ENCODE results near the gene SH2D3A.
"Not testable (repeated sequence)": the region's sequence is repeated elsewhere in the genome, so short reads cannot be mapped to it uniquely, and the experiment has no call there.

Gene SH2D3A

DNA sequence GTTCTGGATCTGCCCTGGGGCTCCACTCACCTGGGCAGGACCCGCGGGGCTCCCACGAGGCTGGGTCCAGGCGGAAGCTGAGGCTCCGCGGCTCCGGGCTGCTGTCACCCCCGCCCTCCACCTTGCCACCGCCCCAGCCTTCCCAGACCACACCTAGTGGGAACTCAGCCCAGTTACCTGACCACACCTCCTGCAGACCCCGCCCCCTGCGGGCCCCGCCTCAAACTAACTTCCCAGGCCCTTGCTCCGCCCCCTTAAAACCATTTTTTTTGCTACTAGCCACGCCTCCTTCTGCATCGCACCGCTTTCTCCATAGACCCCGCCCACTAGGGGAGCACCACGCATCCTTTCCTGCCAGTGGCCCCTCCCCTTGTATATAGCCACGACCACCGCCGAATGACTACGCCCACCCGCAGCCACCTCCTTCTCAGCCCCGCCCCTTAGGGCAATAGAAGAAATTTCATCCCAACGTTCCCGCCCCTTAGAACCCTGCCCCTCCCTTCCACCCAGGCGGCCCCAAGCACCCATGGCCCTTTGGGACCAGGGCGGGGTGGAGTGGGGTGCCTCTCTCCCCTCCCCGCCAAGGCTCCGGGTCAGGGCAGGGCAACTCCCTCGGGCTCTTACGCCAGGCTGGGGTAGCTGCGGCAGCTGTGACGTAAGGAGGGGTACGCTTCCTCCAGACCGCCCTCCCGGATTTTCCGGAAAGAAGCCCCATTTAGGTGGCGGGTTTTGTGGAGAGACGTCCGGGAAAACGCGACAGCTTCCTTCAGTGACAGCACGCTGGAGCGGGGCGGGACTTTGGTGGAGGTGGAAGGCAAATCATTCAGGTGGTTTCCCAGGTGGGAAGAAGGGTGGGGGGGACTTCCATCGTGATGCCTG, at the start of gene SH2D3A:
Gene SH2D3A (minus strand): TSS at position 79 of the 879 bp plus-strand sequence. CDS start 3,687 bp downstream, outside the sequence.
- peak; percentile 94 for DNase-seq

GRCh38 chr19:6813659-6814058, 46.4 kb upstream of the SH2D3A start:
- no peak for DNase-seq

- DNase-seq = no peak
Measured at GRCh38 chr19:6812612-6813011, 45.4 kb upstream of the SH2D3A start.

DNA sequence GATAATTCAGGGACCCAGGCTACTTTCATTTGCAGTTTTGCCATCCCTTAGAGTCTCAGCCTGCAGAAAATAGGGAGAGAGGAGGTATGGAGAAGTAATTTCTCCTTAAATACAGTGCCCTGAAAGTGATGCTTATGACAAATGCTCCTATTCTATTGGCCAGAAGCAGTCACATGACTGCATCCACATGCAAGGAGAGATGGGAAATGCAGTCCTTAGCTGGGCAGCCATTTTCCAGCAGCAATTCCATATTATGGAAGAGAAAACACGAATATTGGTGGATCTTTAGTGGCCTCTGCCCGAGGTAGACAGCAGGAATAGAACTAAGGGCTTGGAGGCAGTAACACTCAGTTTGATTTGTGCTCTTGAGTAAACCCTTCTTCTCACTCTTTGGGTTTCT, 44.7 kb upstream of the SH2D3A start:
- no peak for DNase-seq

GRCh38 chr19:6811378-6811777, 44.1 kb upstream of the SH2D3A start:
- DNase-seq = no peak

DNA sequence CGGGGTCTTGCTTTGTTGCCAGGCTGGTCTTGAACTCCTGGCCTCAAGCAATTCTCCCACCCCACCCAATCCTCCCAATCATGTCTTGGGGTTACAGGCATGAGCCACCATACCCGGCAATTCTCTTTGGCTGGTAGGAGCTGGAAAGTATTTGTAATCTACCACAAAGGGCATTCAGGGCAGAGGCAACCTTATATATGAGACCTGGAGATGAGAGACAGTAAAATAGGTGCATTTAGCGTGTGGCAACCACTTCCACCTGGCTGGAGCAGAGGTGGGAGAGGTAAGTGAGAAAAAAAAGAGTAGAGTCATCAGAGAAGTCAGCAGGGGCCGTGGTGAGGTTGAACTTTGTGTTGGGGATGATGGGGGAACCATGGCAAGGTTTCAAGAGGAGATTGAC, 42.0 kb upstream of the SH2D3A start:
- DNase-seq = no peak

DNA sequence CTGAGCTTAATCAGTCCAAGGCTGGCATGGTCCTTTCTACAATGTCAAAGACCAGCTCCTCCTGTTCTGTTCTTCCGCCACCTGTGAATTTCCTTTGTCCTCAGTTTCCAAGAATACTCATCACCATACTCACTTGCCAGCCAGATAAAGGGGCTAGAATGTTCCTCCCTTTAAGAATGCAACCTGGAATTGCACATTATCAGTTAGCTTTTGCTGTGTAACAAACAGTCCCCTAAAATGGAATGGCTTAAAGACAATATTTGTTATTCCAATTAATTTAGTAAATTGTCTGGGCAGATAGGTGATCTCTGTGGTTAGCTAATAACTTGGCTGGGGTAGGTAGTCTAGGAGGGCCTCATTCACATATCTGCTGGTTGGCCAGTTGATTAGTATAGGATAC, 41.3 kb upstream of the SH2D3A start:
- DNase-seq = no peak

DNA sequence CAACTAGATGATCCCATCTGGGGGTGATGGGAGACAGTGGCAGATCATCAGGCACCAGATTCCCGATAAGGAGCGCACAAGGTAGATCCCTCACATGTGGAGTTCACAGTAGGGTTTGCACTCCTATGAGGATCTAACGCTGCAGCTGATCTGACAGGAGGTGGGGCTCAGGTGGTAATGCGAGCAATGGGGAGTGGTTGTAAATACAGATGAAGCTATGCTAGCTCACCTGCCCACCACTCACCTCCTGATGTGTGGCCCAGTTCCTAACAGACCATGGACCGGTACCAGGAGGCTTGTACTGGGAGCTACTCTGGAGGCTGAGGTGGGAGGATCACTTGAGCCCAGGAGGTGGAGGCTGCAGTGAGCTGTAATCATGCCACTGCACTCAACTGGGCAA, 40.1 kb upstream of the SH2D3A start:
- DNase-seq = no peak

DNA sequence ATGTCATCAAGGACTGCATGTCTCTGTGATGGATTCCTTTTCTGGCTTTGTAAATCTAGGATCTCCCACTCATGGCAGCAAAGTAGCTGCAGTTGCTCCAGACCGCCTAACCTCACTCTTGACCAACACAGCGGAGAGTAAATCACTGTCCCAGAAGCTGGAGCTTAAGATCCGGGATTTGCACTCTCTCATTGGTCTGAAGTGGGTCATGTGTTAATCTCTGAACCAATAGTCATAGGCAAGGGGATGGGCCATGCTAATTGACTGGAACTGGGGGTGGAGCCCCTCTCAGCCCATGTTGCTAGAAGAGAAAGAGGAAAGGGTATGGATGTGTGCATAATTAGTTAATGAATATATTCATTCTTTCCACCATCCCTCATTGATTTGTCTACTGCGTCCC, 39.3 kb upstream of the SH2D3A start:
- no peak for DNase-seq

- DNase-seq = peak; percentile 9
Measured at GRCh38 chr19:6803036-6803404, 35.8 kb upstream of the SH2D3A start.

DNA sequence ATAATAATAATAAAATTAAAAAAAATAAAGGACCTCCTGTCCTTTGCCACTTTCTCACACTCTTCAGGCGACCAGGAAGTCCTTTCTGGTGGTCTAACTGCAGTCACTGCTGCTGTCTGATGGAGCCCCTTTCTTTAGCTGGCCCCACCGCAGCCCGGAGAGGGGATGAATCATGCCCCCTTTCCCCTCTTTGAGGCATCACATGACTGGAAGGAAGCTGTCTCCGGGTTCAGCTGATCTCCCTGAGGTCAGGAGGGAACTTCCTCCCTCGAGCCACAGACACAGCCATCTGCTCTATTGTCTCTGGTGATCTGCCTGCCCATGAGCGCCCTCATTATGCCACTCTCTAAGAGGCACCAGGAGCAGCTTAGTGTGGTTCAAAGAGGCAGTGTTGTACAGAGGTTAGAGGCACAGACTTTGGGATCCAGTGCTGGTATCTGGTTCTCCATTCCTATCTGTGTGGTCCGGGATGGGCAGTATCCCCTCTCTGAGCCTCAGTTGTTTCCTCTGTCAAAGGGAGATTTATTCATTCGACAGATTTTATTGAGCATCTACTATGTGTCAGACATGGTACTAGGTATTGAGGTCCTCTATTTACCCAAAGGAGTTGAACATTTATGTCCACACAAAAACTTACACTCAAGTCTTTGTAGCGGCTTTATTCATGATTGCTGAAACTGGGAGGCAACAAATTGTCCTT, 35.3 kb upstream of the SH2D3A start:
- peak; percentile 83 for DNase-seq

GRCh38 chr19:6801485-6802086, 34.4 kb upstream of the SH2D3A start:
- DNase-seq = peak; percentile 86

- DNase-seq = no peak
Measured at GRCh38 chr19:6800991-6801484, 33.8 kb upstream of the SH2D3A start.

- DNase-seq = not testable (repeated sequence)
Measured at GRCh38 chr19:6800160-6800790, 33.0 kb upstream of the SH2D3A start.

- no peak for DNase-seq
Measured at GRCh38 chr19:6797646-6798045, 30.4 kb upstream of the SH2D3A start.

DNA sequence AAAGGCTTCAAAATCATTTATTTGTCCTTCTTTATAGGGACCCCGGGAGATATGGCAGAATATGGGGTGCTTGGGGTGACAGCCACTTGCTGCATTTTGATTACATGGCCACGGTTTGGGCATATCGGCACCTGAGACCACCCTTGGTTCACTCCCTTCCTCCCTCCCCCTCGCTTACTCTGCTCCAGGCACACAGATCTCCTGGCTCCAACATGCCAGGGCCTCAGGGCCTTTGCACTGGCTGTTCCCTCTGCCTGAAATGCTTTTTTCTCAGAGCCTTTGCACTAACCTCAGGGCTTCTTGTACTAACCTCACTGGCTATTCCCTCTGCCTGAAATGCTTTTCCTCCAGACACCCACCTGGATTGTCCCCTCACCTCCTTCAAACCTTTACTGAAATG, 29.0 kb upstream of the SH2D3A start:
- DNase-seq = no peak

DNA sequence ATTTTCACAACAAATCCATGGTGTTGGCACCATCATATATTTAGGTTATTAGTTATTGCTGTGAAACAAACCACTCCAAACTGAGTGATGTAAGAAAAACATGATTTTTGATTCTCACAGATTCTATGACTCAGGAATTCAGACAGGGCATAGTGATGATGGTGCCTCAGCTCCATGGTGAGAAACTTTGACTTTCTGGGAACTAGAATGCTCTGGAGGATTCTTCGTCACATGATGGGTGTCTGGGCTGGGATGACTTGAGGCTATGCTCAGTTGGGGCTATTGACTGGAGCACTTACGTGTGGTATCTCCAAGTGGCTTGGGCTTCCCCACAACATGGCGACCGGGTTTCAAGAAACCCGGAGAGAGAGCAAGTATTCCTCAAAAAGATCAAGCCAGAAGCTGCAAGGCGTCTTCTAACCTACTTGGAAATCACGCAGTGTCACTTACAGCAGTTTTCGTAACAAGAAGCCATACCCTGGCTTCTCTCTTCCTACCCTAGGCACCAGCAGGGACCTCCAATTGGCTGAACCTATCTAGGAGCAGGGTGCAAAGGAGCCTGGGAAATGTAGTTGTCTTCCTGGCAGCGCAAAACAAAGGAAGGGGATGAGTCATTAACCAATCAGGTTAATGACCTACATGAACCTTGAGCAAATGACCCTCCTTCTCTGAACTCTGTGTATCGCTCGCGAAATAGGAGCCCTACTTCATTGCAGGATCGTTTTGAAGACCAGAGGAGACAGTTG, 27.6 kb upstream of the SH2D3A start:
- DNase-seq = no peak

DNA sequence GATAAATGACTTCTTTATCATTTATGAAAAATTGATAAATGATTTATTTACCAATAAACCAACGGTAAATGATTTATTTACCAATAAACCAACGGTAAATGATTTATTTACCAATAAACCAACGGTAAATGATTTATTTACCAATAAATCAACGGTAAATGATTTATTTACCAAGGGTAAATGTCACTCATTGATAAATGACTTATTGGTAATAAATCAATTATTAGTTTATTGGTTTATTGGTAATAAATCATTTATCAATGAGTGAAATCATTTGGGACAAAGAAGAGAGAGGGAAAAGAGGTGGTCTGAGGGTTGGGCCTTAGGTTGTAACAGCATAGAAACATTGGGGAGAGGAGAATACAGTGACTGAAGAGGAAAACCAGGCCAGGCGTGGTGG, 26.7 kb upstream of the SH2D3A start:
- no peak for DNase-seq

- DNase-seq = no peak
Measured at GRCh38 chr19:6793411-6793810, 26.2 kb upstream of the SH2D3A start.

GRCh38 chr19:6791237-6791636, 24.0 kb upstream of the SH2D3A start:
- no peak for DNase-seq

GRCh38 chr19:6790194-6791128, 23.2 kb upstream of the SH2D3A start:
- DNase-seq = no peak
